Prostate gland (tissue), 2 donors: ENCODE data around the gene MCCC2.

Source experiments
- POLR2AphosphoS5 ChIP-seq: sonication (generic); formaldehyde crosslinking; IDR thresholded peaks from one replicate; pipeline ENCODE4 v1.6.1; 2017; ENCODE audit warnings: antibody characterized with exemption
- TF ChIP-seq, protein P1 (sequence below), 4 experiments: fragments of 200-600 bp in 2 of 4; fragments of 450-650 bp in 2 of 4; sonication (generic) in 2 of 4; IDR thresholded peaks; 1 replicate in 3 of 4; 2 replicates in 1 of 4; pipeline ENCODE4 v1.5.1; 2016 to 2019; ENCODE audit warnings: antibody characterized with exemption in 4 of 4, mild to moderate bottlenecking in 2 of 4, moderate library complexity in 2 of 4

DNA sequence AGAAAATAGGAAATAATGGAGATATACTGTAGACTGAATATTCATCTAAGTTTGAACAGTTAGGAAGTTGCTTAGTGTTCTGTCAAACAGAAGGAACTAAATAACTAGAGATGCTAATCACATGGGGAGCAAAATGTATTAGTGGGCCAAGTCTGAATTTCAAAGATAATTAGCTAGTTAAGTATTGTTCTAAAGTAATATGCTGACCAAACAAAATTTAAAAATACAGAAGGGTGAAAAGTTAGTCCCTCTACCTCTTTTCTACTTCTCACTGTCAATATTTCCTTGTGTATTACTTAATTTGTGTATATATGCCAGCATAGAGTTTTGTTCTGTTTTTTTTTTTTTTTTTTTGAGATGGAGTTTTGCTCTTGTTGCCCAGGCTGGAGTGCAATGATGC lies 4.0 kb downstream of the MCCC2 start:
- TF ChIP-seq, protein P1, sequence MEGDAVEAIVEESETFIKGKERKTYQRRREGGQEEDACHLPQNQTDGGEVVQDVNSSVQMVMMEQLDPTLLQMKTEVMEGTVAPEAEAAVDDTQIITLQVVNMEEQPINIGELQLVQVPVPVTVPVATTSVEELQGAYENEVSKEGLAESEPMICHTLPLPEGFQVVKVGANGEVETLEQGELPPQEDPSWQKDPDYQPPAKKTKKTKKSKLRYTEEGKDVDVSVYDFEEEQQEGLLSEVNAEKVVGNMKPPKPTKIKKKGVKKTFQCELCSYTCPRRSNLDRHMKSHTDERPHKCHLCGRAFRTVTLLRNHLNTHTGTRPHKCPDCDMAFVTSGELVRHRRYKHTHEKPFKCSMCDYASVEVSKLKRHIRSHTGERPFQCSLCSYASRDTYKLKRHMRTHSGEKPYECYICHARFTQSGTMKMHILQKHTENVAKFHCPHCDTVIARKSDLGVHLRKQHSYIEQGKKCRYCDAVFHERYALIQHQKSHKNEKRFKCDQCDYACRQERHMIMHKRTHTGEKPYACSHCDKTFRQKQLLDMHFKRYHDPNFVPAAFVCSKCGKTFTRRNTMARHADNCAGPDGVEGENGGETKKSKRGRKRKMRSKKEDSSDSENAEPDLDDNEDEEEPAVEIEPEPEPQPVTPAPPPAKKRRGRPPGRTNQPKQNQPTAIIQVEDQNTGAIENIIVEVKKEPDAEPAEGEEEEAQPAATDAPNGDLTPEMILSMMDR (IDR thresholded peaks at IDR 0.05): no peak
- TF ChIP-seq POLR2AphosphoS5: no peak
